ENCODE data around the gene TRIM22.

- TF ChIP-seq POLR2A (IDR thresholded peaks at IDR 0.05; ENCODE audit: low read depth): no peak
- TF ChIP-seq CTCF (IDR thresholded peaks at IDR 0.05): no peak
- TF ChIP-seq POLR2AphosphoS5 (IDR thresholded peaks at IDR 0.05): no peak
Observed at GRCh38 chr11:5703741-5704536, 14.3 kb downstream of the TRIM22 start.

Measured in esophagus muscularis mucosa (tissue), 3 donors.